K562 (cell line): ENCODE results near the gene GCK. TPM values are rescaled to one million over a fixed set of nuclear protein-coding genes. Genes with fewer than 3 reads are reported as not detected.
A peak's percentile ranks its signal among the peaks of the same experiment; 100 is the strongest.

Experiments used
- AFF4 ChIP-seq: sonication (generic); formaldehyde crosslinking; IDR thresholded peaks from 2 replicates; pipeline ENCODE4 v1.8.0; 2023; ENCODE audit warnings: mild to moderate bottlenecking, missing genetic modification reagents
- ASH1L ChIP-seq: fragments of 450-650 bp; IDR thresholded peaks from 2 replicates; pipeline ENCODE4 v1.6.1; 2018; ENCODE audit warnings: borderline replicate concordance, mild to moderate bottlenecking, low read depth; ENCODE audit not compliant: partially characterized antibody
- BCOR ChIP-seq: fragments of 450-650 bp; IDR thresholded peaks from 2 replicates; pipeline ENCODE4 v1.6.1; 2016
- C11orf30 ChIP-seq: fragments of 450-650 bp; IDR thresholded peaks from 2 replicates; pipeline ENCODE4 v1.6.1; 2016; ENCODE audit warnings: low read depth, mild to moderate bottlenecking
- CCNT2 ChIP-seq: IDR thresholded peaks from 2 replicates; pipeline ENCODE4 v1.6.1; 2011; ENCODE audit warnings: borderline replicate concordance, low read depth, mild to moderate bottlenecking, moderate library complexity, mixed read lengths, low read length; ENCODE audit not compliant: insufficient read length; ENCODE audit errors: extremely low read depth
- CHD1 ChIP-seq: fragments of 200-600 bp; sonication (generic); IDR thresholded peaks from one replicate; pipeline ENCODE4 v1.6.1; 2012; ENCODE audit warnings: mild to moderate bottlenecking, moderate library complexity, low read length, inconsistent platforms
- CXXC5 ChIP-seq: fragments of 250-450 bp; sonication (Bioruptor Pico); IDR thresholded peaks from 2 replicates; pipeline ENCODE4 v1.8.0; 2022; ENCODE audit warnings: inconsistent platforms, mild to moderate bottlenecking, moderate library complexity
- ETV5 ChIP-seq: sonication (generic); formaldehyde crosslinking; IDR thresholded peaks from 2 replicates; pipeline ENCODE4 v1.4.0; 2020; ENCODE audit warnings: low read depth, mild to moderate bottlenecking, missing genetic modification reagents
- FOSL1 ChIP-seq: fragments of 200-800 bp; sonication (Bioruptor generic); conservative IDR thresholded peaks from 2 replicates; pipeline ENCODE4 v1.6.1; 2016; ENCODE audit warnings: missing genetic modification characterization, missing compliant biosample characterization
- MAX ChIP-seq: sonication (generic); formaldehyde crosslinking; IDR thresholded peaks from 2 replicates; pipeline ENCODE4 v1.9.0; 2022; ENCODE audit warnings: mild to moderate bottlenecking, missing genetic modification reagents
- MYBL2 ChIP-seq, 2 experiments: fragments of 450-650 bp in 1 of 2; sonication (generic) in 1 of 2; formaldehyde crosslinking in 1 of 2; IDR thresholded peaks; 2 replicates each; pipeline versions ENCODE4 v1.6.1 to v1.8.1; 2017 to 2022; ENCODE audit warnings: borderline replicate concordance in 1 of 2, inconsistent platforms in 1 of 2, low read depth in 1 of 2, mild to moderate bottlenecking in 1 of 2, missing genetic modification reagents in 1 of 2, moderate library complexity in 1 of 2
- NFRKB ChIP-seq: fragments of 450-650 bp; IDR thresholded peaks from 2 replicates; pipeline ENCODE4 v1.6.1; 2016; ENCODE audit warnings: low read depth
- NONO ChIP-seq, 2 experiments: fragments of 200-400 bp in 1 of 2; fragments of 450-650 bp in 1 of 2; formaldehyde crosslinking in 1 of 2; IDR thresholded peaks; 2 replicates each; pipeline ENCODE4 v1.6.1; 2017; ENCODE audit warnings: low read depth in 2 of 2, mild to moderate bottlenecking in 2 of 2, moderate library complexity in 2 of 2, low read length in 1 of 2
- PML ChIP-seq: IDR thresholded peaks from 2 replicates; pipeline ENCODE4 v1.6.1; 2012; ENCODE audit warnings: low read length, inconsistent platforms
- POLR2AphosphoS5 ChIP-seq: IDR thresholded peaks from 2 replicates; pipeline ENCODE4 v1.6.1; 2011; ENCODE audit warnings: mild to moderate bottlenecking, low read depth, low read length, moderate library complexity; ENCODE audit not compliant: control insufficient read depth, insufficient read depth
- RB1 ChIP-seq: fragments of 450-650 bp; IDR thresholded peaks from 2 replicates; pipeline ENCODE4 v1.6.1; 2017; ENCODE audit warnings: low read depth, mild to moderate bottlenecking
- polyA plus RNA-seq, 8 experiments: library from polyadenylated mRNA; depleted of rRNA in 4 of 8; stranded (reverse) in 5 of 8; unstranded in 3 of 8; fragments of >200 nt; fragmentation: Nextera tagmentation in 2 of 8; fragmentation: Illumina TruSeq in 1 of 8; extraction: Ambion mirVana in 2 of 8; extraction: Trizol in 1 of 8; gene quantifications; 2 replicates each; pipeline versions ENCODE4 v1.2.1 to v1.2.3, GENCODE V29; 2011 to 2014; ENCODE audit warnings: inconsistent platforms in 1 of 8, missing spikeins in 1 of 8
- total RNA-seq, 7 experiments: library from RNA; depleted of rRNA in 6 of 7; stranded (reverse); fragments of >200 nt in 6 of 7; fragmentation: Illumina TruSeq in 2 of 7; extraction: Trizol in 2 of 7; gene quantifications; 2 replicates each; pipeline versions ENCODE4 v1.2.1 to v1.2.3, GENCODE V29; 2011 to 2021; ENCODE audit warnings: low replicate concordance in 1 of 7
- TF ChIP-seq, protein P1 (sequence below): fragments of 250-450 bp; sonication (Bioruptor Pico); IDR thresholded peaks from 2 replicates; pipeline ENCODE4 v1.9.0; 2021; ENCODE audit warnings: mild to moderate bottlenecking, inconsistent platforms
- TF ChIP-seq, protein P2 (sequence below): fragments of 450-650 bp; IDR thresholded peaks from 2 replicates; pipeline ENCODE4 v1.6.1; 2014; ENCODE audit warnings: low read depth, mild to moderate bottlenecking, moderate library complexity, borderline replicate concordance

GCK gene
- total and polyA plus RNA-seq, 9 of the 15 experiments (the other 6 are each of a cell fraction or from before 2014, with no cell fraction given) = 0.11 to 0.55 (median 0.16) TPM; not detected in 3

DNA sequence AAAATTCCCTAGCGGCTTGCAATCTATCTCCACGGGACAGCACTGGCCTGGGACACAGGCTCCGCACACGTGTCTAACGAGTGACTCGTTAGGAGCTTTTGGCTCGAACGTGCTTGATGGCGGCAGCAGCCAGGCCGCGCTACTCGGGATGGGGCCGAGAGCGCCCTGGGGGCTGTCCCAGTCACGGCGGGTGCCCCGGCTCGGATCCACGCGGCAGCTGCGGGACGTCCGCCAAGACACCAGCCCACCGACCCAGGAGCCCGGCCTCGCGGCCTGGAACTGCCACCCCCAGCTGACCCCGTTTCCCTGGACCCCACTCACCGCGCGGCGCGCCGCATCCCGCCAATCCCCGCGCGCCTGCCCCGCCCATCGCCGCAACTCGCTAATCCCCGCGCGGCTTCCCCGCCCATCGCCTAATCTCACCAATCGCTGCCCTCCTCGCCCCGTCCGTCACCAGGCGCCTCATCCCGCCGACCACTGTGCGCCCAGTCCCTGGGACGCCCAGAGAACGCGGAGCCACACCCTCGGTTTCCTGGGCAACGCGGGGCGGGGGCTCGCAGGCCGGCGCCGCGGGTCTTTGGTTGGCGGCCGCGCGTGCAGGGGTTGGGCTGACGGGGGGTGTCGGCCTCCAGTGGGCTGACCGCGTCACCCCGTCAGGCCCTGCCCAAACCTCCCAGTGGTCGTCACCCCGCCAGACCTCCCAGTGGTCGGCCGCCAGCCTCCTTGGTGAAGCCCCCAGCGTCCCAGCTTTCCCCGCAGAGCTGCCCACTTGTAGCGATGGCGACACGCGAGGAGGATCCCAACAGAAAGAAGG lies 65.8 kb downstream of the GCK start, which contains the start of gene POLD2 (continued):
- TF ChIP-seq AFF4 (CRISPR knock-in tag) (peak; percentile 73; the same call in 1 of the 2 replicates), CXXC5 (CRISPR knock-in tag) (peak; percentile 90), PML (peak; percentile 53; the same call in 1 of the 2 replicates), CHD1 (peak; percentile 31), MYBL2 (IDR thresholded peaks at IDR 0.05; ENCODE audit: low read depth) (no peak), MYBL2 (CRISPR knock-in tag; IDR thresholded peaks at IDR 0.05; ENCODE audit: borderline replicate concordance) (no peak), NONO (IDR thresholded peaks at IDR 0.05; ENCODE audit: low read depth in 2 of 2, low read length in 1 of 2) (peak in 1 of 2 experiments; percentile 18; a peak in 1 of 4 replicates), ASH1L (peak; percentile 41), FOSL1 (tag) (0 out of 2 replicates have a peak, but pooled peaks have one; percentile 27), POLR2AphosphoS5 (peak; percentile 55), RB1 (peak; percentile 79), NFRKB (peak; percentile 79), ETV5 (CRISPR knock-in tag) (peak; percentile 27; the same call in 1 of the 2 replicates), MAX (CRISPR knock-in tag) (peak; percentile 88), C11orf30 (peak; percentile 63), CCNT2 (peak; percentile 76), BCOR (no peak)
- TF ChIP-seq, protein P1, sequence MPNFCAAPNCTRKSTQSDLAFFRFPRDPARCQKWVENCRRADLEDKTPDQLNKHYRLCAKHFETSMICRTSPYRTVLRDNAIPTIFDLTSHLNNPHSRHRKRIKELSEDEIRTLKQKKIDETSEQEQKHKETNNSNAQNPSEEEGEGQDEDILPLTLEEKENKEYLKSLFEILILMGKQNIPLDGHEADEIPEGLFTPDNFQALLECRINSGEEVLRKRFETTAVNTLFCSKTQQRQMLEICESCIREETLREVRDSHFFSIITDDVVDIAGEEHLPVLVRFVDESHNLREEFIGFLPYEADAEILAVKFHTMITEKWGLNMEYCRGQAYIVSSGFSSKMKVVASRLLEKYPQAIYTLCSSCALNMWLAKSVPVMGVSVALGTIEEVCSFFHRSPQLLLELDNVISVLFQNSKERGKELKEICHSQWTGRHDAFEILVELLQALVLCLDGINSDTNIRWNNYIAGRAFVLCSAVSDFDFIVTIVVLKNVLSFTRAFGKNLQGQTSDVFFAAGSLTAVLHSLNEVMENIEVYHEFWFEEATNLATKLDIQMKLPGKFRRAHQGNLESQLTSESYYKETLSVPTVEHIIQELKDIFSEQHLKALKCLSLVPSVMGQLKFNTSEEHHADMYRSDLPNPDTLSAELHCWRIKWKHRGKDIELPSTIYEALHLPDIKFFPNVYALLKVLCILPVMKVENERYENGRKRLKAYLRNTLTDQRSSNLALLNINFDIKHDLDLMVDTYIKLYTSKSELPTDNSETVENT (CRISPR knock-in tag) = 0 out of 2 replicates have a peak, but pooled peaks have one; percentile 55
- TF ChIP-seq, protein P2, sequence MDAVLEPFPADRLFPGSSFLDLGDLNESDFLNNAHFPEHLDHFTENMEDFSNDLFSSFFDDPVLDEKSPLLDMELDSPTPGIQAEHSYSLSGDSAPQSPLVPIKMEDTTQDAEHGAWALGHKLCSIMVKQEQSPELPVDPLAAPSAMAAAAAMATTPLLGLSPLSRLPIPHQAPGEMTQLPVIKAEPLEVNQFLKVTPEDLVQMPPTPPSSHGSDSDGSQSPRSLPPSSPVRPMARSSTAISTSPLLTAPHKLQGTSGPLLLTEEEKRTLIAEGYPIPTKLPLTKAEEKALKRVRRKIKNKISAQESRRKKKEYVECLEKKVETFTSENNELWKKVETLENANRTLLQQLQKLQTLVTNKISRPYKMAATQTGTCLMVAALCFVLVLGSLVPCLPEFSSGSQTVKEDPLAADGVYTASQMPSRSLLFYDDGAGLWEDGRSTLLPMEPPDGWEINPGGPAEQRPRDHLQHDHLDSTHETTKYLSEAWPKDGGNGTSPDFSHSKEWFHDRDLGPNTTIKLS = peak; percentile 31; the same call in 1 of the 2 replicates
